ENCODE measurements around the gene CCDC169. TPM values are rescaled to one million over a fixed set of nuclear protein-coding genes. Genes with fewer than 3 reads are reported as not detected.

CCDC169 gene
- total RNA-seq, 4 donors from 2014 or later, result 0.38 to 4.0 (median 2.1) TPM

DNA sequence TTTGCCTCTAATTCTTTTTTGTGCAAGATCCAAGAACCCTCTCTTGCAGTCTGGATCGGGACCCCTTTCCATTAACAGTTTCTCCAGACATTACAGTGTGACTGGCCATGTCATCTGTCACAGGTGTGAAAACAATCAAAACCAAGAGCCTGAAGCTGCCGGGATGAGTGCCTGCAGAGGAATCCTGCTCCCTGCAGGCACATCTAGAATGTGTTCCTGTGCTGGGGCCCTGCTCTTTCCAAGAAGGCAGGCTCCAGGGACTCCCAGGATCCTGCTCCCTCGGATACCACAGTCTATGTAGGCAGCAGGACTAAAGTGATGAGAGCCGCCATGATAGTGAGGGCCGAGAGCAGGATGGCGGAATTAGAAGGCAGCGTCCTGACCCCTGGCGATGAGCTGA lies 38.8 kb downstream of the CCDC169 start:
- DNase-seq, result no peak
- H3K4me1 ChIP-seq, result peaks cover 5 to 11% of the 10 kb centered on the region in 2 donors
- TF ChIP-seq POLR2A (IDR thresholded peaks at IDR 0.05), result no peak
- TF ChIP-seq, protein P1, sequence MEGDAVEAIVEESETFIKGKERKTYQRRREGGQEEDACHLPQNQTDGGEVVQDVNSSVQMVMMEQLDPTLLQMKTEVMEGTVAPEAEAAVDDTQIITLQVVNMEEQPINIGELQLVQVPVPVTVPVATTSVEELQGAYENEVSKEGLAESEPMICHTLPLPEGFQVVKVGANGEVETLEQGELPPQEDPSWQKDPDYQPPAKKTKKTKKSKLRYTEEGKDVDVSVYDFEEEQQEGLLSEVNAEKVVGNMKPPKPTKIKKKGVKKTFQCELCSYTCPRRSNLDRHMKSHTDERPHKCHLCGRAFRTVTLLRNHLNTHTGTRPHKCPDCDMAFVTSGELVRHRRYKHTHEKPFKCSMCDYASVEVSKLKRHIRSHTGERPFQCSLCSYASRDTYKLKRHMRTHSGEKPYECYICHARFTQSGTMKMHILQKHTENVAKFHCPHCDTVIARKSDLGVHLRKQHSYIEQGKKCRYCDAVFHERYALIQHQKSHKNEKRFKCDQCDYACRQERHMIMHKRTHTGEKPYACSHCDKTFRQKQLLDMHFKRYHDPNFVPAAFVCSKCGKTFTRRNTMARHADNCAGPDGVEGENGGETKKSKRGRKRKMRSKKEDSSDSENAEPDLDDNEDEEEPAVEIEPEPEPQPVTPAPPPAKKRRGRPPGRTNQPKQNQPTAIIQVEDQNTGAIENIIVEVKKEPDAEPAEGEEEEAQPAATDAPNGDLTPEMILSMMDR (IDR thresholded peaks at IDR 0.05), result no peak
- intact Hi-C loops (cut with DNase I), result no loop called here
- H3K27ac ChIP-seq, result no peak overlapping the region
- no peaks in the 10 kb centered on the region for H3K9me3 ChIP-seq
- WGBS, 2 donors, result 81 to 86% methylated on average over 7 to 8 of the region's 8 CpGs
- H3K27me3 ChIP-seq, result no peaks in the 10 kb centered on the region
- no peaks in the 10 kb centered on the region for H3K36me3 ChIP-seq
- no peak overlapping the region for H3K4me3 ChIP-seq (replicated peaks in 1 of 3)

DNA sequence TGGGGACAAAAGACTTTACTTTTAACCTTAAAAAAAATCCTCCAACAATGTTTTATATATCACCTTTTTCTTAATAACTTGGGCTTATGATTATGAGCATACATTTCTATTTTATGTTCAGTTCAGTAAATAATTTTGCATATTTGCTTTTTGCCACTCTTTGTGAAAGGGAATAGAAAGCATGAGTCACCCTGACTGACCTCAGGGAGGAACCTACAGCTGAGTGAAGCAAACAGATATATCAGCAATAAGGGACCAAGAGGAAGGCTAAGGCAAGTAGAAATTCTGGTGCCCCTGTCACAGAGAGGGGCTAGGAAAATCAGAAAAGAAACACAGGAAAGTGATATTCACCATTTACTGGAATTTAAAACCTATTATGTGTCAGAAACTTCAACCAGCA lies 46.1 kb downstream of the CCDC169 start:
- Histone ChIP-seq H3K36me3 (no peaks in the 10 kb centered on the region), H3K4me1 (no peaks in the 10 kb centered on the region), H3K27ac (no peak overlapping the region), H3K27me3 (no peaks in the 10 kb centered on the region), H3K4me3 (replicated peaks in 1 of 3) (no peak overlapping the region), H3K9me3 (no peaks in the 10 kb centered on the region)
- TF ChIP-seq, protein P1 (IDR thresholded peaks at IDR 0.05), result no peak
- DNase-seq, result no peak
- intact Hi-C loops (cut with DNase I), result no loop called here

DNA sequence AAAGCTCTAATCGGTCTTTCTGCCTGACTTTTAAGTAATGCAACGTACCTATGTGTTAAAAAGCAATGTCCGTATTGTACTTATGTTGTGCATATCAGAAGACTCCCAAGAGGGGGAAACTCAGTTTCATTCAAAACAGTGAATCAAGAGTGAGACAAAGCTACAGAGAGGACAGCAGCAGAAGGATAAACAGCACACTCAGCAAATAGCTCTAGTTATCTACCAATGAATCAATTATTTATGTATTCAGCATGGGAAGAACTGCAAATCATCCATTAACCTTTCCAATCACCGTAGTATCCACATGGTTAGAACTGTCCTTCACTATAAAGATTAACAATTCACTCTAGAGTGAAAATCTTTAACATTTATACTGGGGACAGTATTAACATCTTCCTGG lies 46.6 kb downstream of the CCDC169 start:
- no peaks in the 10 kb centered on the region for H3K27me3 ChIP-seq
- H3K36me3 ChIP-seq, result no peaks in the 10 kb centered on the region
- no peaks in the 10 kb centered on the region for H3K9me3 ChIP-seq
- H3K27ac ChIP-seq, result no peak overlapping the region
- H3K4me1 ChIP-seq, result no peaks in the 10 kb centered on the region
- H3K4me3 ChIP-seq (replicated peaks in 1 of 3), result no peak overlapping the region
- no peak for DNase-seq
- 87% methylated on average over 4 of the region's 4 CpGs for WGBS, 2 donors
- intact Hi-C loops (cut with DNase I), result no loop called here
- TF ChIP-seq POLR2A (IDR thresholded peaks at IDR 0.05), result no peak
- TF ChIP-seq, protein P1 (IDR thresholded peaks at IDR 0.05), result no peak

DNA sequence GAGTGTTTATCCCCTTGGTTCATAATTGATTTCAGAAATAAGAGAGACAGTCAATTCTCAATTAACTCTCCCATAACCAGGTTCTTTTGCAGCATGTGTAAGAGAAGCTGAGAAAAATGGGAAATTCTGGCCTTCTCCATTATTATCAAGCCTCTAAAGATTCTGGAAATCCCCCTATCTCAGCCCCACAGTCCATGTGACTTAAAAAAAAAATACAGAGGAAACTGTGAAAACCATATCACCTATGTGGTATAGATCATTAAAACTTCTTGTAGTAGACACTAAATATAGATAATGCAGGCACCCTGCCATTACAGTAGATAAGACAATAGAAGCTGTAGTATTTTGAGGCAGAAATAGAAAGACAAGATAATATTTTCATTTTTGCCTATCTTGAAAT lies 48.9 kb downstream of the CCDC169 start:
- no peak for DNase-seq
- Histone ChIP-seq H3K9me3 (no peaks in the 10 kb centered on the region), H3K27ac (no peak overlapping the region), H3K27me3 (no peaks in the 10 kb centered on the region), H3K36me3 (no peaks in the 10 kb centered on the region), H3K4me1 (no peaks in the 10 kb centered on the region), H3K4me3 (replicated peaks in 1 of 3) (no peak overlapping the region)
- intact Hi-C loops (cut with DNase I), result no loop called here
- TF ChIP-seq POLR2A (IDR thresholded peaks at IDR 0.05), result no peak
- TF ChIP-seq, protein P1 (IDR thresholded peaks at IDR 0.05), result no peak

DNA sequence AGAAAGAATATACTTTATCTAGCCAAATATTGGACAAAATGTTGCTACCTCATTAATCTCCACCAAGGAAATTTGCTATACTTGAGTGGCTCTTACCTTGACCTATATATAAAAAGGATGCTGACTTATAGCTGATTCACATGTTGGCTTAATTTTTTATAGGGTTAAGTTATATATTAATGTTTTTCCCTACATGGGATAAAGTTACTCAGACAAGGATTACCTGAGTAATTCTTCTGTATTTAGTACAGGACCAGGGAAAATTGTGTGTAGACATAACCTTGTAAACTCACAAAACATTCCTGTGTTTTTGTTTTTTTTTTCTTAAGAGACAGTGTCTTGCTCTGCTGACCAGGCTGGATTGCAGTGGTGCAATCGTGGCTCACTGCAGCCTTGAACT lies 52.6 kb downstream of the CCDC169 start:
- H3K4me3 ChIP-seq (replicated peaks in 1 of 3), result no peak overlapping the region
- no peaks in the 10 kb centered on the region for H3K36me3 ChIP-seq
- no peak for DNase-seq
- H3K27ac ChIP-seq, result no peak overlapping the region
- 69 to 86% methylated on average over 1 of the region's 1 CpG for WGBS, 2 donors
- no peaks in the 10 kb centered on the region for H3K4me1 ChIP-seq
- no peaks in the 10 kb centered on the region for H3K9me3 ChIP-seq
- TF ChIP-seq, protein P1 (IDR thresholded peaks at IDR 0.05), result no peak
- TF ChIP-seq POLR2A (IDR thresholded peaks at IDR 0.05), result no peak
- no peaks in the 10 kb centered on the region for H3K27me3 ChIP-seq
- intact Hi-C loops (cut with DNase I), result no loop called here

All from thyroid gland (tissue), 4 donors.